ENCODE data around the gene RUVBL2. TPM values are rescaled to one million over a fixed set of nuclear protein-coding genes. Genes with fewer than 3 reads are reported as not detected.

Gene RUVBL2
- total RNA-seq, 1 experiment from 2014 or later = 165 TPM

- DNase-seq (ENCODE audit: extremely low read depth, low read depth) = peak; percentile 65
Measured at GRCh38 chr19:48963371-48964204, 30.1 kb upstream of the RUVBL2 start.

DNA sequence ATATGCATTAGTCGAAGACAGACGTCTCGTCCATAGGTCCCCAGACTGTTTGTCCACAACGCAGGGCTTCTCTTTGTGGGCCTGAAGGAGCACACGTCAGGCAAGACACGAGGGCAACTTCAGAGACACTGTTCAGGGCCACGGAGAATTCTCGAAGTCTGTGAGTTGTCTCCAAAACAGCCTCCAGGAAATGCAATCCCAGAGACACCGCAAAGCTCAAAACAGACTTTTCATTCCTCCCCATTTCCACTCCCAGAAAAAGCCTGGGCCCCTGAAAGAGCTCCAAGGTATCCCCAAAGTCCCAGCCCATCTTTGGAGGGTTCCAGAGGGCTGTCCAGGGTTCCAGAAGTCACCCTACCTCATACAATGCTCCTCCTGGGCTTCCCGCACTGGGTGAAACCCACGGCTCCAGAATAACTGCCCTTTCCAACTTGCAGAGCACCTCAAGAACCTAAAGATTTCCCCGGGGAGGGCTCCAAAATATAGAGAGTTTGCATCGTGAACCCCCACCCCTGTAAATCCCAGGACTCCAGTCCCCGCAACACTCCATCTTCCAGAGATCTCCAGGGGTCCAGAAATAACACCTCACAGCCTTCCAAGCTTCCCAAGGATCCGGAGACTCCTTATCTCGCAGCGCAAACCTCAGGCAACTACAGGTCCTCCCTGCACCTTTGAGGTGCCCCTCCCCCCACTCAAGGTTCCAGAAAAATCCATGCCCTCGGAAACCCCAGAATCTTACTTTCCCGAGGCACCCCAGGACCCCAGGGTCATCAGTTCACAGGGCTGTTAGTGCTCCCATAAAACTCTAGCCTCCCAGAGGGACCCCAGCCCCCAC, 29.3 kb upstream of the RUVBL2 start:
- DNase-seq (ENCODE audit: extremely low read depth, low read depth) = no peak

DNA sequence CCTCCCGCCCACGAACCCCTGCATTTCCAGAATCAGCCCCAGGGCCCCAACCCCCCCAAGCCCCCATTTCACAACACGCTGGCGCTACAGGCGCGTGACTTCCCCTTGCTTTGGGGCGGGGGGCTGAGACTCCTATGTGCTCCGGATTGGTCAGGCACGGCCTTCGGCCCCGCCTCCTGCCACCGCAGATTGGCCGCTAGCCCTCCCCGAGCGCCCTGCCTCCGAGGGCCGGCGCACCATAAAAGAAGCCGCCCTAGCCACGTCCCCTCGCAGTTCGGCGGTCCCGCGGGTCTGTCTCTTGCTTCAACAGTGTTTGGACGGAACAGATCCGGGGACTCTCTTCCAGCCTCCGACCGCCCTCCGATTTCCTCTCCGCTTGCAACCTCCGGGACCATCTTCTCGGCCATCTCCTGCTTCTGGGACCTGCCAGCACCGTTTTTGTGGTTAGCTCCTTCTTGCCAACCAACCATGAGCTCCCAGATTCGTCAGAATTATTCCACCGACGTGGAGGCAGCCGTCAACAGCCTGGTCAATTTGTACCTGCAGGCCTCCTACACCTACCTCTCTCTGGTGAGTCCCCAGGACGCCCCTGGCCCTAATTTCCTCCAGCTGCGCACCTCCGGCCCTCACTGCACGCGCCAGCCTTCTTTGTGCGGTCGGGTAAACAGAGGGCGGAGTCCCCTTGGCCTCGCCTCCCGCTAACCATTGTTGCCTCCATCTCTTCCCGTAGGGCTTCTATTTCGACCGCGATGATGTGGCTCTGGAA, 28.5 kb upstream of the RUVBL2 start, which contains the start of gene FTL:
TSS of gene FTL (plus strand) at position 270 of the 766 bp plus-strand sequence. CDS start at position 469, 199 bp downstream.
- DNase-seq (ENCODE audit: extremely low read depth, low read depth) = peak; percentile 94

DNA sequence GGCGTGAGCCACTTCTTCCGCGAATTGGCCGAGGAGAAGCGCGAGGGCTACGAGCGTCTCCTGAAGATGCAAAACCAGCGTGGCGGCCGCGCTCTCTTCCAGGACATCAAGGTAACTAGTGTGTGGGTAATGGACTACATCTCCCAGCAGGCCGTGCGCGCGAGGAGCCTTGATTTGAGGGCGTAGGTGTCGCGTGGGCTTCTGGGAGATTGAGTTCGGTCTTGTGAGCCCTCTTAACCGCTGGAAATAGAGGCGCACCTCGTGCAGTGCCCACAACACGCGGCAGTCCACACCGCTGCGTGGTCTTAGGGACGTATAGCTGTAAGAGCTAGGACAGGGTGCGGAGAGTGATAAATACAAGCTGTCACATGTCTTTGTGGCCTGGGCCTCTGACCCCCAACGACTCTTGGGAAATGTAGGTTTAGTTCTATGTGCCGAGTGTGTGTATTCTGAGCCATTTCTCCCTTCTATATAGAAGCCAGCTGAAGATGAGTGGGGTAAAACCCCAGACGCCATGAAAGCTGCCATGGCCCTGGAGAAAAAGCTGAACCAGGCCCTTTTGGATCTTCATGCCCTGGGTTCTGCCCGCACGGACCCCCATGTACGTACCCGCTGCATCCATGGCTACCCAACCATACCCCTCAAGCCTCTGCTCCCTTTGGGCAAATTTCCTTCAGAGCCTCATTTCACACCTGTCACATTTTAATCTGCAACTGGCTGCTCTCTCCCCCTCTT, 27.7 kb upstream of the RUVBL2 start:
- peak; percentile 56 for DNase-seq (ENCODE audit: extremely low read depth, low read depth)

GRCh38 chr19:48966541-48967345, 26.9 kb upstream of the RUVBL2 start:
- DNase-seq (ENCODE audit: extremely low read depth, low read depth) = no peak

GRCh38 chr19:48967346-48968178, 26.1 kb upstream of the RUVBL2 start:
- DNase-seq (ENCODE audit: extremely low read depth, low read depth) = peak; percentile 69

GRCh38 chr19:48968179-48968661, 25.5 kb upstream of the RUVBL2 start:
- no peak for DNase-seq (ENCODE audit: extremely low read depth, low read depth)

DNA sequence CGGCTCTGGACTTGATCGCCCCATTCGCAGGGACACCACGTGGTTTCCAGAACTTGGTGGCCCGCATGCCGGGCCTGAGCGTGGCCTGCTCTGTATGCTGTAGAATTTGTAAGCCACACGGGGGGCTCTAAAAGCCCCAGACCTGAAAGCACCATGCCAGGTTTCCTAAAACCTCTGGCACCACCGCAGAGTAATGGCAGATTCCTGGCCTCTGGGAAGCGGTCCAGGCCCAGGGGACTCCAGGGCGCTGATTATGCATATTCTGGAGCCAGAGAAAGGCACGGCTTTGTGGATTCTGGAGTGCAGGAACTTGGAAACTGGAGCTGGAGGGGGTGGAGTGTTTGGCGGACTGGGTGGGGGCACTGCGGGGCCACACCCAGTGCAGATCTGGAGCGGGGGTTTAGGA, 24.9 kb upstream of the RUVBL2 start:
- DNase-seq (ENCODE audit: extremely low read depth, low read depth) = no peak

GRCh38 chr19:48969276-48970138, 24.2 kb upstream of the RUVBL2 start:
- no peak for DNase-seq (ENCODE audit: extremely low read depth, low read depth)

DNA sequence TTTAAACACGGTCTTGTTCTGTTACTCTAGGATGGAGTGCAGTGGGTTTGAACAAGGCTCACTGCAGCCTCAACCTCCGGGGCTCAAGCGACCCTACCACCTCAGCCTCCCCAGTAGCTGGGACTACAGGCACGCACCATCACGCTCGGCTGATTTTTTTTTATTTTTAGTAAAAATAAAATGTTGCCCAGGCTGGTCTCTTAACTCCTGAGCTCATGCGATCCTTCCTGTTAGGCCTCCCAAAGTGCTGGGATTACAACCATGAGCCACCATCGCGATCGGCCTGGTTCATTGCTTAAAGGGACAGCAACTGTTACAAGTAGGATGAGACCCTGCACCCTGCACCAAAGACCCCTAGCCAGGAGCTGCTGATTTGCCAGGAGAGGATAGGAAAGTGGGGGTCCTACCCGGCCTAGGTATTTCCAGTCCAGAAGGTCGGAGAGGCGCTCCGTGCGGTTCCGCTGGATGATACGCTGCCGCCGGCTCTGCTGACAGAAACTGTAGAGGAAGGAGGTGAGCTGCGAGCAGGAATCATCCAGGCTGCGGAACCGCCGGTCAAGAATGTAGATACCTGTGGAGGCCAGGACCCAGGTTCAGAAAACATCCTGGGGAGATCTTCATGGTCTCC, 23.4 kb upstream of the RUVBL2 start:
- DNase-seq (ENCODE audit: extremely low read depth, low read depth) = no peak

- DNase-seq (ENCODE audit: extremely low read depth, low read depth) = peak; percentile 72
Measured at GRCh38 chr19:48970923-48971395, 22.7 kb upstream of the RUVBL2 start.

GRCh38 chr19:48975947-48976847, 17.5 kb upstream of the RUVBL2 start:
- DNase-seq (ENCODE audit: extremely low read depth, low read depth) = no peak

- DNase-seq (ENCODE audit: extremely low read depth, low read depth) = no peak
Measured at GRCh38 chr19:48977061-48977460, 16.6 kb upstream of the RUVBL2 start.

DNA sequence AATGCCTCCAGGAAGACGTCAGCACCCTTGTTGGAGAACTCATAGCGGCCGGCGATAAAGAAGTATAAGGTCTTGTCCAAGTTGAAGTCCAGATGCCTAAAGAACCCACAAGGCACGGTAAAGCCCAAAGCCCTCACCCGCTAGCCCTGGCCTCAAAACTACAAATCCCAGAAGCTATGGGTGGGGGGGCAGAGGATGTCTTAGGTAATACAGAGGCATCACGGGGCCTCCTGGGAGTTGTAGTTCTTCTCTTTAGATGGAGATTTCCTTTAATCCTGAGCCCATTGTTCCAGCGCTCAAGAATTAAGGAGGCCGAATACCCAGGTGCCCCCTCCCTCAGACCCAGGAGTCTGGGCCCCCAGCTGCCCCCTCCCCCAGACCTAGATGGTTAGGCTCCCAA, 11.4 kb upstream of the RUVBL2 start:
- no peak for DNase-seq (ENCODE audit: extremely low read depth, low read depth)

- no peak for DNase-seq (ENCODE audit: extremely low read depth, low read depth)
Measured at GRCh38 chr19:48985711-48986110, 8.0 kb upstream of the RUVBL2 start.

- no peak for DNase-seq (ENCODE audit: extremely low read depth, low read depth)
Measured at GRCh38 chr19:48986211-48986610, 7.5 kb upstream of the RUVBL2 start.
